HepG2 (cell line): Measurements from ENCODE around the gene CDT1. TPM values are rescaled to one million over a fixed set of nuclear protein-coding genes. Genes with fewer than 3 reads are reported as not detected.

ENCODE experiments used
- CBX1 ChIP-seq: IDR thresholded peaks from one replicate; pipeline ENCODE4 v1.6.1; 2016; ENCODE audit warnings: antibody characterized with exemption, low read depth
- DNMT3B ChIP-seq: conservative IDR thresholded peaks from 2 replicates; pipeline ENCODE4 v1.6.1; 2016; ENCODE audit warnings: missing biosample characterization, control low read depth
- EP300 ChIP-seq, 3 experiments: sonication (generic) in 1 of 3; formaldehyde crosslinking in 1 of 3; IDR thresholded peaks; 2 replicates each; pipeline versions ENCODE4 v1.5.1 to v1.6.1; 2011 to 2020; ENCODE audit warnings: low read depth in 2 of 3, low read length in 2 of 3, borderline replicate concordance in 1 of 3, improper control_type of control experiment in 1 of 3, mild to moderate bottlenecking in 1 of 3, missing genetic modification reagents in 1 of 3, moderate library complexity in 1 of 3
- FOXK1 ChIP-seq: sonication (generic); formaldehyde crosslinking; IDR thresholded peaks from 2 replicates; pipeline ENCODE4 v1.4.0; 2020; ENCODE audit warnings: low read depth, missing genetic modification reagents, borderline replicate concordance
- HOXA7 ChIP-seq: sonication (generic); formaldehyde crosslinking; IDR thresholded peaks from 2 replicates; pipeline ENCODE4 v1.8.1; 2022; ENCODE audit warnings: mild to moderate bottlenecking, missing genetic modification reagents, moderate library complexity
- KLF11 ChIP-seq: IDR thresholded peaks from 2 replicates; pipeline ENCODE4 v1.6.1; 2016; ENCODE audit warnings: missing compliant biosample characterization
- MIXL1 ChIP-seq: IDR thresholded peaks from 2 replicates; pipeline ENCODE4 v1.6.1; 2016
- NRL ChIP-seq: sonication (generic); formaldehyde crosslinking; IDR thresholded peaks from 2 replicates; pipeline ENCODE4 v1.5.0; 2020; ENCODE audit warnings: missing genetic modification reagents, mild to moderate bottlenecking, moderate library complexity, borderline replicate concordance
- PBX3 ChIP-seq: sonication (generic); formaldehyde crosslinking; IDR thresholded peaks from 2 replicates; pipeline ENCODE4 v1.8.1; 2023; ENCODE audit warnings: missing genetic modification reagents, inconsistent platforms, borderline replicate concordance
- PRDM15 ChIP-seq: sonication (generic); formaldehyde crosslinking; IDR thresholded peaks from 2 replicates; pipeline ENCODE4 v1.4.0; 2020; ENCODE audit warnings: missing genetic modification reagents
- RAD21 ChIP-seq: fragments of 450-650 bp; formaldehyde crosslinking; IDR thresholded peaks from 2 replicates; pipeline ENCODE4 v1.5.0; 2020; ENCODE audit warnings: mild to moderate bottlenecking
- RBM22 ChIP-seq: fragments of 200-400 bp; formaldehyde crosslinking; optimal IDR thresholded peaks from 2 replicates; pipeline ENCODE3; 2017; ENCODE audit warnings: mild to moderate bottlenecking, low read length, moderate library complexity
- RFXAP ChIP-seq: sonication (generic); formaldehyde crosslinking; IDR thresholded peaks from 2 replicates; pipeline ENCODE4 v1.4.0; 2020; ENCODE audit warnings: missing genetic modification reagents, borderline replicate concordance
- SMARCE1 ChIP-seq: fragments of 450-650 bp; IDR thresholded peaks from 2 replicates; pipeline ENCODE4 v1.6.1; 2017; ENCODE audit warnings: borderline replicate concordance
- SSRP1 ChIP-seq: IDR thresholded peaks from 2 replicates; pipeline ENCODE4 v1.6.1; 2016; ENCODE audit warnings: control low read depth
- TSC22D2 ChIP-seq: sonication (generic); formaldehyde crosslinking; IDR thresholded peaks from 2 replicates; pipeline ENCODE4 v1.5.1; 2020; ENCODE audit warnings: missing genetic modification reagents, mild to moderate bottlenecking, borderline replicate concordance
- ZBTB2 ChIP-seq: sonication (generic); formaldehyde crosslinking; IDR thresholded peaks from 2 replicates; pipeline ENCODE4 v1.8.0; 2022; ENCODE audit warnings: low read depth, missing genetic modification reagents
- ZBTB37 ChIP-seq: sonication (generic); formaldehyde crosslinking; IDR thresholded peaks from 2 replicates; pipeline ENCODE4 v1.4.0; 2020; ENCODE audit warnings: mild to moderate bottlenecking, missing genetic modification reagents
- ZIK1 ChIP-seq: sonication (generic); formaldehyde crosslinking; IDR thresholded peaks from 2 replicates; pipeline ENCODE4 v1.5.0; 2020; ENCODE audit warnings: mild to moderate bottlenecking, low read depth, missing genetic modification reagents, borderline replicate concordance
- ZNF335 ChIP-seq: sonication (generic); formaldehyde crosslinking; IDR thresholded peaks from 2 replicates; pipeline ENCODE4 v1.4.0; 2020; ENCODE audit warnings: missing genetic modification reagents
- ZNF629 ChIP-seq: sonication (generic); formaldehyde crosslinking; conservative IDR thresholded peaks from 2 replicates; pipeline ENCODE4 v1.5.0; 2020; ENCODE audit warnings: missing genetic modification reagents
- polyA plus RNA-seq, 8 experiments: library from polyadenylated mRNA; depleted of rRNA in 3 of 8; stranded (reverse) in 7 of 8; unstranded in 1 of 8; fragments of >200 nt; fragmentation: Illumina TruSeq in 4 of 8; extraction: Trizol in 4 of 8; gene quantifications; 2 replicates each; pipeline versions ENCODE4 v1.2.1 to v1.2.3, GENCODE V29; 2011 to 2016; ENCODE audit warnings: low read depth in 4 of 8, missing spikeins in 1 of 8, mixed read lengths in 1 of 8; ENCODE audit not compliant: insufficient read depth in 1 of 8
- total RNA-seq, 5 experiments: library from RNA; depleted of rRNA; stranded (reverse); fragments of >200 nt; fragmentation: Illumina TruSeq; extraction: Trizol; gene quantifications; 2 replicates each; pipeline ENCODE4 v1.2.3, GENCODE V29; 2016; ENCODE audit warnings: low read depth in 1 of 5

CDT1 gene
- total and polyA plus RNA-seq, 2 of the 13 experiments (the other 11 are each of a cell fraction or from before 2014, with no cell fraction given): 23.1 to 23.8 TPM

- no peak for TF ChIP-seq PRDM15
- no peak for TF ChIP-seq SSRP1 (CRISPR knock-in tag)
- TF ChIP-seq EP300 (IDR thresholded peaks at IDR 0.05; ENCODE audit: low read depth in 2 of 2, low read length in 2 of 2): no peak
- TF ChIP-seq EP300 (CRISPR knock-in tag; IDR thresholded peaks at IDR 0.05; ENCODE audit: borderline replicate concordance): no peak
- no peak for TF ChIP-seq ZIK1 (CRISPR knock-in tag)
- peak; percentile 42; the same call in 1 of the 2 replicates for TF ChIP-seq ZBTB2 (CRISPR knock-in tag)
- TF ChIP-seq KLF11 (CRISPR knock-in tag): no peak; the same call in 1 of the 2 replicates
- TF ChIP-seq DNMT3B (CRISPR knock-in tag): 0 out of 2 replicates have a peak, but pooled peaks have one; percentile 27
- no peak for TF ChIP-seq PBX3
- TF ChIP-seq FOXK1 (CRISPR knock-in tag): peak; percentile 81; the same call in 1 of the 2 replicates
- TF ChIP-seq MIXL1 (CRISPR knock-in tag): 0 out of 2 replicates have a peak, but pooled peaks have one; percentile 22
- no peak for TF ChIP-seq SMARCE1
- no peak for TF ChIP-seq ZNF335 (CRISPR knock-in tag)
- TF ChIP-seq RBM22: peak; percentile 99
- TF ChIP-seq NRL (CRISPR knock-in tag): no peak
- TF ChIP-seq ZNF629 (CRISPR knock-in tag): no peak; the same call in 1 of the 2 replicates
- peak; percentile 58; the same call in 1 of the 2 replicates for TF ChIP-seq TSC22D2
- no peak for TF ChIP-seq HOXA7 (CRISPR knock-in tag)
- TF ChIP-seq CBX1: peak; percentile 68
- peak; percentile 84; the same call in 1 of the 2 replicates for TF ChIP-seq RFXAP (CRISPR knock-in tag)
- peak; percentile 31; the same call in 1 of the 2 replicates for TF ChIP-seq RAD21 (CRISPR knock-in tag)
- no peak for TF ChIP-seq ZBTB37
These were observed 53.5 kb downstream of the CDT1 start, which contains the start of the genes GALNS and TRAPPC2L (continued) for GRCh38 chr16:88856828-88857727.
